Inflammatory macrophage treated with lipopolysaccharide for 4 hours (primary cell): ENCODE data around the gene VTI1A.
"Not testable (repeated sequence)": the region's sequence is repeated elsewhere in the genome, so short reads cannot be mapped to it uniquely, and the experiment has no call there.

Experiments
- DNase-seq: peaks from one replicate; pipeline ENCODE4 v3.0.0-alpha.2; 2020

Gene VTI1A

DNA sequence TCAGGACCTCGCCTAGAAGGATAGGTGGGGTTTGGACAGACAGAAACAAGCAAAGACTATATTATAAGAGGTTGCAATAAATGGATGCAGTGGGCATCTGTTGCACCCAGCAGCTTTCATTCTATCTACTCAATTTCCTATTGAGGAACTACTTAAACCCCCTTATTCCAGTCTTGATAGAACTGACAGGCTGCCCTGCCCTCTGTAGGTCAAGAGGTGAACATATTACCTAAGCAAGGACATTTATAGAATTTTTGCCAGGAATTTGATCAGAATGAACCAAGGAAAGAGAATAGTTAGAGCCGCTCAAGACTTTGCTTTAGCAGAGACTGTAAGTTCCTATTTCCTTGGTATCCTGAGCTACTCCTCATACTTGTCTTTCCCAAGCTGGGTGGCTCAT is 9.5 kb downstream of the VTI1A start:
- peak; percentile 11 for DNase-seq

GRCh38 chr10:112460366-112460765 is 13.4 kb downstream of the VTI1A start:
- DNase-seq: no peak

GRCh38 chr10:112461029-112461887 is 14.2 kb downstream of the VTI1A start:
- DNase-seq: peak; percentile 71

DNA sequence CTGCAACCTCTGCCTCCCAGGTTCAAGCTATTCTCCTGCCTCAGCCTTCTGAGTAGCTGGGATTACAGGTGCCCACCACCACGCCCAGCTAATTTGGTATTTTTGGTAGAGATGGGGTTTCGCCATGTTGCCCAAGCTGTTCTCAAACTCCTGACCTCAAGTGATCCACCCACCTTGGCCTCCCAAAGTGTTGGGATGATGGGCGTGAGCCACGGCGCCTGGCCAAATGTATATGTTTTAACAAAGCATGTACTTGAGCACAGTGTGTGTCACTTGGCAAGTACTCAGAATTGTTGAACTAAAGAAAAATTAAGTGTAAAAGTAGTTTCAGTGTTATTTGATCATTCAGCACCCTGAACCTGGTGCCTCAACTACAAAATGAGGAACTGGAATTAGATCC is 17.1 kb downstream of the VTI1A start:
- DNase-seq: not testable (repeated sequence)

- DNase-seq: peak; percentile 62
These were observed 18.4 kb downstream of the VTI1A start for GRCh38 chr10:112465299-112465883.

GRCh38 chr10:112466802-112467201 is 19.8 kb downstream of the VTI1A start:
- no peak for DNase-seq

DNA sequence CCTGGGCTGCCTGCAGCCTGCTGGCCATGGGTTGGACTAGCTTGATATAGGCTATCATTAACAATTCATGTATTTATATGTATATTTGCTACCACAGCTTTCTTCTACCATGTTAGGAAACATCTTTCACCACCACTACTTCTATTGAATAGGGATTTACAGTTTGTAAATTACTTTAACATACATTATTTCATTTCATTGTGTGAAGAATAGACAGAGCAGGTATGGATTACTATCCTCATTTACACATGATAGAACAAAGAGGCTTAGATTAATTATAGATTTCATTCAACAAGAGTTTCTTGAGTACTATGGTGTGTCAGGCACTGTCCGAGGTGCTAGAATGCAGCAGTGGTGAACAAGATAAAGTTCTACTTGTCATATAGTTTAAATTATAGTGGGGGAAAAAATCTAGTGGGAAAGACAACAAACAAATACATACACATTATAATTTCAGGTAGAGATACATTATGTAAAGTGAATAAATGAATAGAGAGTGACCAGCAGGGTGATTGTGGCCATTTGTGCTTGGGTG is 20.6 kb downstream of the VTI1A start:
- no peak for DNase-seq

DNA sequence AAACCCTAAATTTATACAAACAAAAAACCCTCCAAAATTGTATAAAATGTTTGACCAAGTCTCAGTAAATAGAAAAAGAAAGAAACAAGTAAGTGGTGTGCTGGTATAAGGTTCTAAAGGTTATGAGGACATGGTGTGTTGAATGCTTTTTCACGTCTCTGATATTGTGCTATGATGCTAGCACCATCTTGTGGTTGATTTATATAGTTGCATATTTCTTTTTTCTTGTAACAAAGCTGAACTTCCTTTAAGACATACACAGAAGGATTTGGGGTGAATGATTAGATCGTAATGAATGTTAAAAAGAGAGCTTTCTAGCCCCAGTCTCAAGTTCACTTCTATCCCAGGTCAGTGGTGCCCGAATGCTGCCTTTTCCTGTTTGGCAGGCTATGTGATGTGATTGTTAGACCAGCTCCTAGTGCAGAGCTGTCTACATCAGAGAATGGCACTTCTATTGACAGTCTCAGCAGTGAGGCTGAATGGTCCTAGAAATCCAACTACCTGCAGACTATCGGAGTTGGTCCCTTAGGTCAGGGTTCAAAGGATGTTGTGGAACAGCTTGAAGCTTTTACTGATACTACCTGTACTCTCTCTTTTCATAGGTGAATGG is 25.0 kb downstream of the VTI1A start:
- DNase-seq: peak; percentile 51

DNA sequence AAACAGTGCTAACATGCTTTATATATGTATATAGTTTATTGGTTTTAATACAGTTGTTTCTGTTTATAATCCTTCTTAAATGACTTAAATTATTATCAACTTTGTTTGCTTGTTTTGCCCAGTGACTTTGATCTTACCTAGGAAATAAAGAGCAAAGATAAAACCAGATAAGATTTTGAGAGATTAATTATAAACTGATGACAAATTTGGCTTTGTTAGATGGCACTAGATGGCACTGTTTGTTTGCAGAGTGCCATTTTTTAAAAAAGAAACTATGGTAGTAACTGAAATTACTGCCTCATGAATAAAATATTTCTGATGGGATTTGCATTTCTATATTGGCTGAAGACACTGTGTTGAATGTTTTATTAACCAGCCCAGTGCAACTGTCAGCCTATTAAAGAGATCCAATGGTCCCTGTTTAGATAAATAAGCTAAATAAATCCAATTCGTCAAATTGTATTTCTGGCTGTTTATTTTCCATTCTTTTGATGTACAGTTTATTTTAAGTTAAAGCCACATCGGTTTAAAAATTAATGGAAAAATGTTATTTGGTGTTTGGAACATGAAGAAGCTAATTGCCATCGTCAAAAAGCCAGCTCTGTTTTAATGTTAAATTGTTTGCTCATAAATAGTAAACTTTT is 28.7 kb downstream of the VTI1A start:
- DNase-seq: peak; percentile 15

GRCh38 chr10:112481602-112482001 is 34.6 kb downstream of the VTI1A start:
- DNase-seq: no peak

GRCh38 chr10:112484399-112484798 is 37.4 kb downstream of the VTI1A start:
- no peak for DNase-seq

DNA sequence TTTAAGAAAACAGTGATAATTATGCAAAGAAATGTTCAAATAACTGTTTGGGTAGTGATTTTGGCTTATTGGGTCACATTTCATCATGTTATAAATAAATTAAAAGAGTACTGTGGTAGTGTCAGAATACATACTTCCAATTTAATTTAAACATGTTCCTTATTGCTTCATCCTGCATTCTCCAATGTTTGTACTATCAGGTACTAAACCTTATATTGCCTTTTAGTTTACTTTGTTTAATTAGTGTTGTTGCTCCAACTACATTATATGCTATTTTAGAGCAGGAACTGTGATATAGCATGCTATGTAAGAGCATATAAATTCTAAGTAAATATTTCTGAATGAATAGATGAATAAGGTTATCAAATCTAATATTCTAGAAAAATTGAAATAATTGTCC is 40.9 kb downstream of the VTI1A start:
- no peak for DNase-seq

DNA sequence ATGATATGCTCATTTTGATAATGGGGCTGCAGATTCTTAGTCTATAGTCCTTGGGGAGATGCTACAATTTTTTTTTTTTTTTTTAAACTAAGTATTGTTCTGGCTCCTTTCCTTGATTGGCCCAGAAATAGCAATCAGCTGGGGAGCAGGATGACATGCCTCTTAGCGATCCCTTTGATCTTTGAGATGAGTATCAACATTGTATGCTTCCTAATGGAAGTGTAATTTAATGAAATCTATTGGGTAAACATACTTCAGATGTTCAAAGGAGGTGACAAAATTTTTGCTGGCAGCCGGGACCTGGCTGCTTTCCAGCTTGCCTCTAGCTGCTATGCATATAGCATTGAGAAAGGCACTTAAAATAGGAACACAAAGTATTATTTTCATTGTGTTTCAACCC is 43.5 kb downstream of the VTI1A start:
- no peak for DNase-seq

GRCh38 chr10:112491144-112491543 is 44.1 kb downstream of the VTI1A start:
- DNase-seq: no peak

GRCh38 chr10:112492736-112493135 is 45.7 kb downstream of the VTI1A start:
- no peak for DNase-seq

DNA sequence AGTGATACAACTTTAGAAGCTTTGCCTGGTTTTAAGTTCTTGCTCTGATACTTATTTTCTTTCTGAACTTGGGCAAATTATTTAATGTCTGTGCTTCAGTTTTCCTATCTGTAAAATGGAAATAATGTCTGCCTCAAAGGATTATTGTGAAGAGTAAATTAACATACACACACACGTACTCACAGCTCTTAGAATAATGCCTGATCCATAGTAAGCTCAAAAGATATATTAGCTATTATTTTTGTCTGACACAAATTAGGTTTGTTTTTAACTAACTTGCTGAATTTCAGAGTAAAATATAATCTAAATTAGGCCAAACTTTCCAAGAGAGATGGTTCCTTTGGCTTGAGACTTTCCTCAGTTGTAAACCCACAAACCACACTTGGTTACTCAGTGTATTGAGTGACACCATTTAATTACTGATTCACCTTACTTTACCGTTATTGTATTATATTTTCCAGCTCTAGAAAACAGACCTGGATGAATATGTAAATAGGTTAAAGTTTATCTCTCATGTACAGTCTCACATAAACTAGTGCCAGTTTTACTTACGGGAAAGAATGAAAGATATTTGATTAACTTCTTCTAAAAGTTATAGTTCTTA is 50.4 kb downstream of the VTI1A start:
- no peak for DNase-seq

GRCh38 chr10:112498806-112499205 is 51.8 kb downstream of the VTI1A start:
- DNase-seq: no peak

- not testable (repeated sequence) for DNase-seq
These were observed 53.0 kb downstream of the VTI1A start for GRCh38 chr10:112499985-112500384.

GRCh38 chr10:112502536-112502935 is 55.5 kb downstream of the VTI1A start:
- DNase-seq: no peak

DNA sequence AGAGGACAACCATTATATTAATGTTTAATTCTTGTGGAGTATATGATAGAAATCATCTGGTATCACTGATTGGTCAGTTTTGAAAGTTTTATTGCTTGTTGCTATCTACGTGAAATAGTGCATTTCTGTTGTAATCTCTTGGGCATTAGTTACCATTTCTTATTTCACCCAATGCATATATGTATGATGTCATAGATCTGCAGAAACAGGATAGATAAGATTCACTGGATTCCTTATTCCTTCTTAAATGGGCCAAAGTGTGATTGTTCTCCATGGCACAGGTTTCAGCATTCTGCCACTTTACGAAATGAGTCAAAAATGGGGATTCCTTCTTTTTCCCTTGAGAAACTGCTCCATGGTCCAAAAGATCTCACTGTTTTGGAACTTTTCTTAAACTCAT is 56.6 kb downstream of the VTI1A start:
- no peak for DNase-seq

DNA sequence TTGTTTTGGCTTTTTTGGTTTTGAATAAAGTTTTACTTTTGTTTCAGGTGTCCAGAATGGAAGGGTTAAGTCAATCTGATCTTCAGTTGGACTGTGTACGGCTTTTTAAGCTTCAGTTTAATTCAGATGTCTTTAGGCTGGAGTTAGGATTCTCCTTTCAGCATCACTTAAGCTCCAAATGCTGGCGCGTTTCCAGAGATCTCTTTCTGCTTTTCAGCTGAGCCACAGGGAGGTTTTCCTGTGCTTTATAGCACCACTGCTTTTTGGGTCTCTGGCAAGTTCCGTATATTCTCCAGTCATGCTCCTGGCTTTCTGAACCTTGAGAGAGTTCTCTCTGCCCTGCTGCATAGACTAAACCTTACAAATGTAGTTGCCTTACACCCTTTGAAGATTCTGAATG is 60.0 kb downstream of the VTI1A start:
- DNase-seq: no peak

DNA sequence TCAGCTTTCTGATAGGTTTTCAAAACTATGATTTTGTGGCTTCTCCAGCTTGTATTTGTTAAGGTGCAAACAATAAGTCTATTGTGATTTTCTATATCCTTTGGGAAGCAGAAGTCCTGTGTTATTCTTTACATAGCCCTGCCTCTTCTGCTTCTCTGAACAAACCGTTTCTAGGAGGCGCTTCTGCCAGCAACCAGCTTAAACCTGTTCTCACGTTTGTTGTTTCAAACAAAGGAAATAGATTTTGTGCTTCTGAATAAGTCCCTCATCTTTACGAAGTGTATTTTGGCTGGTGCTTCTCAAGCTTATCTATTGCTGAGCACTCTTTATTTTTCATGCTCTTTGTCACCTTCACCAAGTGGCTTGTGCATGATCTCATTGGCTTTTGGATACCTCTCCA is 61.0 kb downstream of the VTI1A start:
- DNase-seq: no peak
